A673 (cell line): ENCODE measurements around the gene CDYL2.

Experiments
- EZH2 ChIP-seq: fragments of 200-600 bp; sonication (generic); IDR thresholded peaks from 2 replicates; pipeline ENCODE4 v1.6.1; 2017; ENCODE audit warnings: borderline replicate concordance, low read depth, mild to moderate bottlenecking, mixed read lengths, antibody characterized with exemption, low read length; ENCODE audit not compliant: poor library complexity, severe bottlenecking
- TF ChIP-seq, protein P1 (sequence below): fragments of 300-800, 200-600 bp; sonication (generic); conservative IDR thresholded peaks from 2 replicates; pipeline ENCODE4 v1.5.1; 2017; ENCODE audit warnings: low read depth, mild to moderate bottlenecking, antibody characterized with exemption, low read length, moderate library complexity, mixed read lengths

GRCh38 chr16:80850757-80851156, 46.4 kb upstream of the CDYL2 start:
- no peak for TF ChIP-seq EZH2
- TF ChIP-seq, protein P1, sequence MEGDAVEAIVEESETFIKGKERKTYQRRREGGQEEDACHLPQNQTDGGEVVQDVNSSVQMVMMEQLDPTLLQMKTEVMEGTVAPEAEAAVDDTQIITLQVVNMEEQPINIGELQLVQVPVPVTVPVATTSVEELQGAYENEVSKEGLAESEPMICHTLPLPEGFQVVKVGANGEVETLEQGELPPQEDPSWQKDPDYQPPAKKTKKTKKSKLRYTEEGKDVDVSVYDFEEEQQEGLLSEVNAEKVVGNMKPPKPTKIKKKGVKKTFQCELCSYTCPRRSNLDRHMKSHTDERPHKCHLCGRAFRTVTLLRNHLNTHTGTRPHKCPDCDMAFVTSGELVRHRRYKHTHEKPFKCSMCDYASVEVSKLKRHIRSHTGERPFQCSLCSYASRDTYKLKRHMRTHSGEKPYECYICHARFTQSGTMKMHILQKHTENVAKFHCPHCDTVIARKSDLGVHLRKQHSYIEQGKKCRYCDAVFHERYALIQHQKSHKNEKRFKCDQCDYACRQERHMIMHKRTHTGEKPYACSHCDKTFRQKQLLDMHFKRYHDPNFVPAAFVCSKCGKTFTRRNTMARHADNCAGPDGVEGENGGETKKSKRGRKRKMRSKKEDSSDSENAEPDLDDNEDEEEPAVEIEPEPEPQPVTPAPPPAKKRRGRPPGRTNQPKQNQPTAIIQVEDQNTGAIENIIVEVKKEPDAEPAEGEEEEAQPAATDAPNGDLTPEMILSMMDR = no peak
